ENCODE results near the gene KDM4B.

Gene KDM4B

DNA sequence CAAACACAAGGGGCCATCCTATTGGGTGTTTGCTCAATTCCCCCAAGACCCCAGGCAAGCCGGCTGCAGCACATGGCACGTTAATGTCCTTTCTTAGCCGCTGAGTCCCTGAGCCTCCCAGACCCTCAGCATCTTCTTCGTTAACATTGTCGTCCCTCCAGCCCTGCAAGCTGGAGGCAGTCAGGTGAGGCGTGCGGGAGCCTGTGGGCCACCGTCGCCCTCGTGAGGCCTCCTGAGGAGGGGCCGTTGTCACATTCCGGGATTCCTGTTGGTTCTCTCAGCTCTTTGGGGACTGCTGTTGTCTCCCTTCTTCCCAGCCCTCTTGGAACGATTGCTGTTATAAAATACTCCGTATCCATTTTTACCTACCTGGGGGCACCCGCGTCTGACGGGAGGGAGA lies 140.6 kb downstream of the KDM4B start:
- no peak for DNase-seq
- Histone ChIP-seq H3K9me3 (ENCODE audit: control insufficient read depth, low read length) (no peaks in the 10 kb centered on the region), H3K27me3 (replicated peaks; ENCODE audit: control insufficient read depth, insufficient read depth, low read length, poor library complexity, severe bottlenecking) (no peaks in the 10 kb centered on the region), H3K4me1 (ENCODE audit: control insufficient read depth, insufficient read depth, low read length, poor library complexity, severe bottlenecking) (no peaks in the 10 kb centered on the region), H3K4me3 (ENCODE audit: insufficient read depth, low read depth, low read length, poor library complexity, severe bottlenecking) (no peak overlapping the region), H3K27ac (ENCODE audit: insufficient read depth, low read length, poor library complexity, severe bottlenecking) (no peak overlapping the region), H3K36me3 (ENCODE audit: control insufficient read depth, insufficient read depth, low read length) (peaks cover 24% of the 10 kb centered on the region)

DNA sequence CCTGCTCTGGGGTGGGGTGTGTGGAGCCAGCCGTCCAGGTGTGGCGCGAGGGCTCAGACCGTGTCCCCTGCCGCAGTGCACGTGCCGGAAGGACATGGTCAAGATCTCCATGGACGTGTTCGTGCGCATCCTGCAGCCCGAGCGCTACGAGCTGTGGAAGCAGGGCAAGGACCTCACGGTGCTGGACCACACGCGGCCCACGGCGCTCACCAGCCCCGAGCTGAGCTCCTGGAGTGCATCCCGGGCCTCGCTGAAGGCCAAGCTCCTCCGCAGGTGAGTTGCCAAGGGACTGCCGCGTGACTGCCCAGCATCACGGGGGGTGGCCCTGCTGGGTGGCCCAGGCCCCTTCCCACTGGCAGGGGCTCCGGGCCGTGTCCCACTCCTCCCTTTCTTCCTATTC lies 141.6 kb downstream of the KDM4B start:
- H3K4me3 ChIP-seq (ENCODE audit: insufficient read depth, low read depth, low read length, poor library complexity, severe bottlenecking), result no peak overlapping the region
- no peaks in the 10 kb centered on the region for H3K27me3 ChIP-seq (replicated peaks; ENCODE audit: control insufficient read depth, insufficient read depth, low read length, poor library complexity, severe bottlenecking)
- no peaks in the 10 kb centered on the region for H3K9me3 ChIP-seq (ENCODE audit: control insufficient read depth, low read length)
- no peak for DNase-seq
- H3K36me3 ChIP-seq (ENCODE audit: control insufficient read depth, insufficient read depth, low read length), result peaks cover 25% of the 10 kb centered on the region
- H3K27ac ChIP-seq (ENCODE audit: insufficient read depth, low read length, poor library complexity, severe bottlenecking), result no peak overlapping the region
- no peaks in the 10 kb centered on the region for H3K4me1 ChIP-seq (ENCODE audit: control insufficient read depth, insufficient read depth, low read length, poor library complexity, severe bottlenecking)

DNA sequence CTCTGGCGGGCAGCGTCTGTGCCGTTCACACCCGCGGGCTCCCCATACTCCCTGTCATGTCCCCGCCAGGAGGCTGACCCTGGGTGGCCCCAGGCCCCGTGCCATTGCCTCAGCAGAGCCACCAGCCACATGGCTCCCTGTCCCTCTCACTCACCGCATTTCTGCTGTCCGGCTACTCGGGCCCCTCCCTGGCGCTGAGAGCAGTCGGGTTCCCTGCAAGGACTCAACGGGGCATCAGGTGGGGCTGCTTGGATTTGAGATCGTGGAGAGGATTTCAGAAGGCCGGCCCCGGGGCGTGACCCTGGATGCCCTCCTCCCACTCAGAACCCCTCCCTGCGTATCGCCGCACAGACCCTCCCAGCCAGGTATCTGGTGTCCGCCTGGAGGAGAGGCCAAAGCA lies 142.1 kb downstream of the KDM4B start:
- Histone ChIP-seq H3K9me3 (ENCODE audit: control insufficient read depth, low read length) (no peaks in the 10 kb centered on the region), H3K4me1 (ENCODE audit: control insufficient read depth, insufficient read depth, low read length, poor library complexity, severe bottlenecking) (no peaks in the 10 kb centered on the region), H3K27ac (ENCODE audit: insufficient read depth, low read length, poor library complexity, severe bottlenecking) (no peak overlapping the region), H3K4me3 (ENCODE audit: insufficient read depth, low read depth, low read length, poor library complexity, severe bottlenecking) (no peak overlapping the region), H3K27me3 (replicated peaks; ENCODE audit: control insufficient read depth, insufficient read depth, low read length, poor library complexity, severe bottlenecking) (no peaks in the 10 kb centered on the region), H3K36me3 (ENCODE audit: control insufficient read depth, insufficient read depth, low read length) (peaks cover 25% of the 10 kb centered on the region)
- no peak for DNase-seq

DNA sequence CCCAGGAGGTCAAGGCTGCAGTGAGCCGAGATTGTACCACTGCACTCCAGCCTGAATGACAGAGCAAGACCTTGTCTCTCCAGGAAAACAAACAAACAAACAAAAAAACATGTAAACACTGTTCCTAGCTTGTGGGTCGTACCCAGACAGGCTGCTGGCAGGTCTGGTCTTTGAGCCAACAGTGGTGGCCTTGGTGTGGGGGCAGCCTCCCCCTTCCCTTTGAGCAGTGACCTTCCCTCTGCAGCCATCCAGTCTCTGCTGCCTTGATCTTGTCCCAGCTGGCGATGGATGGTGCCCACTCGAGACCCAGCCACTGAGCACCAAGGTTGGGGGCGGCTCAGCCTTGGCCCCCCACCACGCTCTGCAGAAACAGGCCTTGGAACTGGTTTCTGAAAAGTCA lies 143.3 kb downstream of the KDM4B start:
- Histone ChIP-seq H3K27ac (ENCODE audit: insufficient read depth, low read length, poor library complexity, severe bottlenecking) (no peak overlapping the region), H3K27me3 (replicated peaks; ENCODE audit: control insufficient read depth, insufficient read depth, low read length, poor library complexity, severe bottlenecking) (no peaks in the 10 kb centered on the region), H3K9me3 (ENCODE audit: control insufficient read depth, low read length) (no peaks in the 10 kb centered on the region), H3K36me3 (ENCODE audit: control insufficient read depth, insufficient read depth, low read length) (peaks cover 22% of the 10 kb centered on the region), H3K4me3 (ENCODE audit: insufficient read depth, low read depth, low read length, poor library complexity, severe bottlenecking) (no peak overlapping the region), H3K4me1 (ENCODE audit: control insufficient read depth, insufficient read depth, low read length, poor library complexity, severe bottlenecking) (no peaks in the 10 kb centered on the region)
- no peak for DNase-seq

DNA sequence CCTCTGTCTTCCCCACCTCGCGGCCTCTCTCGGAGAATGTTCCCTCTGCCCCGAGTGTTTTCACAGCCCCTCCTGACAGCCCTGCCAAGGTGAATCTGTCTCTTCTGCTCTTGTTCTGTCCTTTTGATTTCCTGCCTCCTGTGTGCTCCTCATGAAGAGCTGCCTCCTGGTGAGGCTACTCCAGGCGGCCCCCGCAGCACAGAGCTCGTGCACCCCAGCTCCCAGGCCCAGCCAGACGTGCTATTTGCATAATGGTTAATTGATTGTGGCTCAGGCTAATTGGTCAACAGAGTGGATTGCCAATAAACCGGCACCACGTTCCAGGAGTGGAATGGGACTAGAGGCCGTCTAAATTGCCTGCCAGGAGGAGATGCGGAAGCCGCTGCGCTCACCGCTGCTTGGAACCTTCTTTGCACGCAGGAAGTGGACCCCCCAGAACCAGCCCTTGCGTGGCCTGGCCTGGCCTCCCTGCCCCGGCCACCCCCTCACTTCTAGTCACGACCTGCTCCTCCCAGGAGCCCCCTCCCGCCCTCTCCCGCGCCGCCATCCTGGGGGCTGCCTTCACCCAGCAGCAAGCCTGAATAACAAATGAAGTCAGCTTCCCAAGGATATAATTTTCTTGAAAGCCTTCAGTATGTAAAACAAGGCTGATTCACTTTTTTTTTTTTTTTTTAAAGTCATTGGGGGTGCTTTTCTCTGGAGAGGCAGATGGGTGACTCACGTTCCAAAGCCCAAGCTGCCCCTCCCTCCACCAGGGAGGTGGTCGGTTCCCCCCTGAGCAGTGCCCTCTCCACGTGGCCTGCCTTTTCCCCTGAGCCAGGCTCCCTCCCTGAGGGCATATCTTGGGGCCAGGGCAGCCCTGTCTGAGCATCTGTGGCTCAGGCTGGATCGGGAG lies 144.0 kb downstream of the KDM4B start:
- H3K27ac ChIP-seq (ENCODE audit: insufficient read depth, low read length, poor library complexity, severe bottlenecking), result no peak overlapping the region
- DNase-seq, result no peak
- H3K27me3 ChIP-seq (replicated peaks; ENCODE audit: control insufficient read depth, insufficient read depth, low read length, poor library complexity, severe bottlenecking), result no peaks in the 10 kb centered on the region
- H3K4me1 ChIP-seq (ENCODE audit: control insufficient read depth, insufficient read depth, low read length, poor library complexity, severe bottlenecking), result no peaks in the 10 kb centered on the region
- peaks cover 22% of the 10 kb centered on the region for H3K36me3 ChIP-seq (ENCODE audit: control insufficient read depth, insufficient read depth, low read length)
- H3K9me3 ChIP-seq (ENCODE audit: control insufficient read depth, low read length), result no peaks in the 10 kb centered on the region
- no peak overlapping the region for H3K4me3 ChIP-seq (ENCODE audit: insufficient read depth, low read depth, low read length, poor library complexity, severe bottlenecking)

DNA sequence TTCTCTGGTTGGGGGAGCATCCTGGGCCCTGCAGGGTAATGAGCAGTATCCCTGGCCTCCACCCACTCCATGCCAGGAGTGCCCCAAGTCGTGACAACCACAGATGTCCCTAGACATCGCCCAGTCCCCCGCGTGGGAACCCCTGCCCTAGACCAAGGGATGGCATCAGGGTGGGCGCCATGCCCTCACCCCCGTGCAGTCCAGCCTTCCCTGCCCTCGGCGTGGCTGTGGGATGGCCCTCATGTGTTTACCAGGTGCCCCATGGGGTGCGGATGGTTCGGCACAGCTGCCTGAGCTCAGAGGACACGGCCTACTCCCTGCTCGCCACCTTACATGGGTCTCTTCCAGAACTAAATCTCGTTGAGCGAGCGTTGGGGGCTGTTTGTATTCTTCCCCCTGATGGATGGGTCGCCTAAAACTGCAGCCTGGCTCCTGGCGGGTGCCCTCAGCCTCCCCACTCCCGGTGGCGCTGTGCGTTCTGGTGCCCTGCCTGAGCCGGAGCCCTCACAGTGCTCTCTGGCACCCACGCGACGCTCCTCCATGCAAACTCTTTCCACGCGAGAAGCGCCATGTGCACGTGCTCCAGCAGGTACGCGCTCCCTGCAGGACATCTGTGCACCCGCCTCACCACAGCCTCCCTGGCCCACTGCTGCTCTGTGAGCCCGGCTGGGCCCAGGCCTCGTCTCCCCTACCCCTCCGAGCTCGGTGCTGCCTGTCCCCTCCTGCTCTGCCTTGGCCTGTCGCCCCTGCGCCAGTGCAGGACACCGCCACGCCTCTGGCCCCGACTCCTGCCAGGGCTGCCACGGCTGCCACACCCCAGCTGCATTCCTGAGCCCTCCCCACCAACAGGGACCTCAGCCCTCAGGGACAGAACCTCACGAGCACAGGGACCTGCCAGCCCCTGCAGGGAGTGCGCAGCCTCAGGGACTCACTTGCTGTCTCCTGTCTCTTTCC lies 145.0 kb downstream of the KDM4B start:
- H3K27ac ChIP-seq (ENCODE audit: insufficient read depth, low read length, poor library complexity, severe bottlenecking), result no peak overlapping the region
- no peaks in the 10 kb centered on the region for H3K27me3 ChIP-seq (replicated peaks; ENCODE audit: control insufficient read depth, insufficient read depth, low read length, poor library complexity, severe bottlenecking)

DNA sequence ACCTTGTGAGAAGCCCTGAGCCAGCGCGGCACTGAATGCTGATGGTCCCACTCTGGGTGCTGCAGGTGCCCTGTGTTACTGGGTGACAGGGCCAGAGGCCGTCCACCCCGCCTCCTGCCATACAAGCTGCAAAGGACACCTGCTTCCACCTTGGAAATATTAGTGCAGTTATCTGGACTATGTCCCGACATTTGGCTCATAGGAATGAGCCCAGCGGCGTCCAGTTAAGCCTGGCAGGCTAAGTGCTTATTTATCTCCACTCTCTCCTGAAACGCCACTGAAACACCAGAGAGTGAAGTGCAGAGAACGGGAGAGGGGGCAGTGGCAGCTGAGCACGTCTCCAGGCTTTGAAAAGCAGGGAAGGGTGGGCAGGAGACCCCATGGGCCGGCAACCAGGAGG lies 145.8 kb downstream of the KDM4B start:
- H3K27me3 ChIP-seq (replicated peaks; ENCODE audit: control insufficient read depth, insufficient read depth, low read length, poor library complexity, severe bottlenecking), result no peaks in the 10 kb centered on the region
- no peak overlapping the region for H3K4me3 ChIP-seq (ENCODE audit: insufficient read depth, low read depth, low read length, poor library complexity, severe bottlenecking)
- no peaks in the 10 kb centered on the region for H3K9me3 ChIP-seq (ENCODE audit: control insufficient read depth, low read length)
- H3K27ac ChIP-seq (ENCODE audit: insufficient read depth, low read length, poor library complexity, severe bottlenecking), result no peak overlapping the region
- peaks cover 23% of the 10 kb centered on the region for H3K36me3 ChIP-seq (ENCODE audit: control insufficient read depth, insufficient read depth, low read length)
- no peaks in the 10 kb centered on the region for H3K4me1 ChIP-seq (ENCODE audit: control insufficient read depth, insufficient read depth, low read length, poor library complexity, severe bottlenecking)
- DNase-seq, result no peak

More for the DNA sequence above, 145.0 kb downstream of the KDM4B start:
- Histone ChIP-seq H3K36me3 (ENCODE audit: control insufficient read depth, insufficient read depth, low read length) (peaks cover 22% of the 10 kb centered on the region), H3K9me3 (ENCODE audit: control insufficient read depth, low read length) (no peaks in the 10 kb centered on the region), H3K4me3 (ENCODE audit: insufficient read depth, low read depth, low read length, poor library complexity, severe bottlenecking) (no peak overlapping the region), H3K4me1 (ENCODE audit: control insufficient read depth, insufficient read depth, low read length, poor library complexity, severe bottlenecking) (no peaks in the 10 kb centered on the region)
- no peak for DNase-seq

DNA sequence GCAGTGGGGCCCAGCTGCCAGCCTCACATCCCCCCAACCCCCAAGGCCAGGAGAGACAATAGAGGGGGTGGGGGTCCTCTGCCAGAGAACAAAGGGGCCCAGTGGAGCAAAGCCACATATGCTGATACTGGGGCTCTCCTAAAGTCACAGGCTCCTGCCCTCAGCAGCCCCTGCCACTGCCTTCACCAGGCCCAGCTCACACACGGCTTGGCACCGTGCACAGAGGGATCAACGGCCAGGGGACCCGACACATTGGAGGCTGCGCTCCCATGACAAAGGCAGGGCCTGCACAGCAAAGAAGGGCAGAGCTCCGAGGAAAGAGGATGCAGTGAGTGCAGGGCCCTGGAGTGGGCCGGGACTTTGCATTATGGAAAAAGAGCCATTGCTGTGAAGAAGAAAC lies 146.4 kb downstream of the KDM4B start:
- peaks cover 27% of the 10 kb centered on the region for H3K36me3 ChIP-seq (ENCODE audit: control insufficient read depth, insufficient read depth, low read length)
- no peaks in the 10 kb centered on the region for H3K27me3 ChIP-seq (replicated peaks; ENCODE audit: control insufficient read depth, insufficient read depth, low read length, poor library complexity, severe bottlenecking)
- H3K4me3 ChIP-seq (ENCODE audit: insufficient read depth, low read depth, low read length, poor library complexity, severe bottlenecking), result no peak overlapping the region
- no peaks in the 10 kb centered on the region for H3K4me1 ChIP-seq (ENCODE audit: control insufficient read depth, insufficient read depth, low read length, poor library complexity, severe bottlenecking)
- DNase-seq, result no peak
- no peaks in the 10 kb centered on the region for H3K9me3 ChIP-seq (ENCODE audit: control insufficient read depth, low read length)
- no peak overlapping the region for H3K27ac ChIP-seq (ENCODE audit: insufficient read depth, low read length, poor library complexity, severe bottlenecking)

DNA sequence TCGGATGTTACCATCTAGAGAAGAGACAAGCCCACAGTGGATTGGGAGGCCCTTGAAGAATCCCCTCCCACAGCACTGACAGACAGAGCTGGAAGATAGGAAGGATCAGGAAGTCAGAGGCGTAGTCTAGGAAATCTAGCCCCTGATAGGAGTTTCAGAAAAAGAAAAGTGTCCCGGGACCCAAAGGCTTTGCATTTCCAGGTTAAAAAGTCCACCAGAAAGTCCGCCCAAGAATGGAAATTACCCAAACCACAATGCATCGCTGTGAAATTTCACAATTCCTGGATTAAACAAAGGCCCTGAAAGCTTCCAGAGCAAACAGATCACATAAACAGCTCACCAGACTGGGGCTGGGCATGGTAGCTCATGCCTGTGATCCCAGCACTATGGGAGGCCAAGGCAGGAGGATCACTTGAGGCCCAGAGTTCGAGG lies 146.9 kb downstream of the KDM4B start:
- Histone ChIP-seq H3K27me3 (replicated peaks; ENCODE audit: control insufficient read depth, insufficient read depth, low read length, poor library complexity, severe bottlenecking) (no peaks in the 10 kb centered on the region), H3K4me3 (ENCODE audit: insufficient read depth, low read depth, low read length, poor library complexity, severe bottlenecking) (no peak overlapping the region), H3K4me1 (ENCODE audit: control insufficient read depth, insufficient read depth, low read length, poor library complexity, severe bottlenecking) (no peaks in the 10 kb centered on the region), H3K27ac (ENCODE audit: insufficient read depth, low read length, poor library complexity, severe bottlenecking) (no peak overlapping the region), H3K9me3 (ENCODE audit: control insufficient read depth, low read length) (no peaks in the 10 kb centered on the region), H3K36me3 (ENCODE audit: control insufficient read depth, insufficient read depth, low read length) (peaks cover 27% of the 10 kb centered on the region)
- no peak for DNase-seq

DNA sequence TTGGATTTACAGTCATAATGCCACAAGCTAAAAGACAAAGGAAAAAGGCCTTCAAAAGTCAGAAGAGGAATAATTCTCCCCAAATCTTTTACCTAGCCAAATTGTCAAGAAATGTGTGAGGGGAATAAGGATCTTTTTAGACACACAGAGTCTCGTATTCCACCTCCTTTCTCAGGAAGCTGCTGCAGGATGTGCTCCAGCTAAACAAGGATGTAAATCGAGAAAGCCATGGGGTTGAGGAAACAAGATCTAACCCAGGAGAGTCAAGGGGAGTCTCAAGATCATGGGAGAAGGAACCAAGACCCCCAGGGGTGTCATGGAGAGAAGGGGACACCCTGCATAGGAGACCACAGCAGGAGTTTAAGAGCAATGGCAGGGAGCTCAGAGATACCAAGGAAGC lies 147.4 kb downstream of the KDM4B start:
- H3K4me3 ChIP-seq (ENCODE audit: insufficient read depth, low read depth, low read length, poor library complexity, severe bottlenecking), result no peak overlapping the region
- no peak for DNase-seq
- peaks cover 26% of the 10 kb centered on the region for H3K36me3 ChIP-seq (ENCODE audit: control insufficient read depth, insufficient read depth, low read length)
- H3K27ac ChIP-seq (ENCODE audit: insufficient read depth, low read length, poor library complexity, severe bottlenecking), result no peak overlapping the region
- no peaks in the 10 kb centered on the region for H3K4me1 ChIP-seq (ENCODE audit: control insufficient read depth, insufficient read depth, low read length, poor library complexity, severe bottlenecking)
- no peaks in the 10 kb centered on the region for H3K27me3 ChIP-seq (replicated peaks; ENCODE audit: control insufficient read depth, insufficient read depth, low read length, poor library complexity, severe bottlenecking)
- no peaks in the 10 kb centered on the region for H3K9me3 ChIP-seq (ENCODE audit: control insufficient read depth, low read length)

Data from effector memory CD4-positive, alpha-beta T cell (primary cell).